ENCODE data around the gene PLXNA4. TPM values are rescaled to one million over a fixed set of nuclear protein-coding genes. Genes with fewer than 3 reads are reported as not detected.
"Not testable (repeated sequence)": the region's sequence is repeated elsewhere in the genome, so short reads cannot be mapped to it uniquely, and the experiment has no call there.

The PLXNA4 gene
- total and polyA plus RNA-seq, 2 experiments from 2014 or later = 7.3 to 33.3 TPM

DNA sequence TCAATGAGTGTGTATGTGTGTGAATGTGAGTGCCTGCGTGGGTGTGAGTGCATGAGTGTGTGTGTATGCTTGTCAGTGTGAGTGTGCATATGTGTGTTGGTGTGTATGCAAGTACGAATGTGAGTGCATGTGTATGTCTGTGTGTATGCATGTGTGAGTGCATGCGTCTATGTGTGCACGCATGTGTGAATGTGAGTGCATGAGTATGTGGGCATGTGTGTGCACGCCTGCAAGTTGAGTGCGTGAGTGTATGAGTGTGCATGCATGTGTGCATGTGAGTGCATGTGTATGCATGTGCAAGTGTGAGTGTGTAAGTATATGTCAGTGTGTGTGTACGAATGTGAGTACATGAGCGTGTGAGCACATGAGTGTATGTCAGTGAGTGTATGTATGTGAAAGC is 399.6 kb downstream of the PLXNA4 start:
- Histone ChIP-seq H3K4me1 (ENCODE audit: low read depth) (peaks cover 4% of the 10 kb centered on the region), H3K4me3 (no peak overlapping the region), H3K9me3 (ENCODE audit: low read depth) (no peaks in the 10 kb centered on the region), H3K27me3 (no peaks in the 10 kb centered on the region), H3K36me3 (peaks cover 11% of the 10 kb centered on the region), H3K27ac (no peak overlapping the region)
- TF ChIP-seq, protein P1, sequence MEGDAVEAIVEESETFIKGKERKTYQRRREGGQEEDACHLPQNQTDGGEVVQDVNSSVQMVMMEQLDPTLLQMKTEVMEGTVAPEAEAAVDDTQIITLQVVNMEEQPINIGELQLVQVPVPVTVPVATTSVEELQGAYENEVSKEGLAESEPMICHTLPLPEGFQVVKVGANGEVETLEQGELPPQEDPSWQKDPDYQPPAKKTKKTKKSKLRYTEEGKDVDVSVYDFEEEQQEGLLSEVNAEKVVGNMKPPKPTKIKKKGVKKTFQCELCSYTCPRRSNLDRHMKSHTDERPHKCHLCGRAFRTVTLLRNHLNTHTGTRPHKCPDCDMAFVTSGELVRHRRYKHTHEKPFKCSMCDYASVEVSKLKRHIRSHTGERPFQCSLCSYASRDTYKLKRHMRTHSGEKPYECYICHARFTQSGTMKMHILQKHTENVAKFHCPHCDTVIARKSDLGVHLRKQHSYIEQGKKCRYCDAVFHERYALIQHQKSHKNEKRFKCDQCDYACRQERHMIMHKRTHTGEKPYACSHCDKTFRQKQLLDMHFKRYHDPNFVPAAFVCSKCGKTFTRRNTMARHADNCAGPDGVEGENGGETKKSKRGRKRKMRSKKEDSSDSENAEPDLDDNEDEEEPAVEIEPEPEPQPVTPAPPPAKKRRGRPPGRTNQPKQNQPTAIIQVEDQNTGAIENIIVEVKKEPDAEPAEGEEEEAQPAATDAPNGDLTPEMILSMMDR (IDR thresholded peaks at IDR 0.05; ENCODE audit: low read depth, low read length) = no peak
- no peak for DNase-seq (ENCODE audit: low read depth in 1 of 2, low spot score in 1 of 2)

DNA sequence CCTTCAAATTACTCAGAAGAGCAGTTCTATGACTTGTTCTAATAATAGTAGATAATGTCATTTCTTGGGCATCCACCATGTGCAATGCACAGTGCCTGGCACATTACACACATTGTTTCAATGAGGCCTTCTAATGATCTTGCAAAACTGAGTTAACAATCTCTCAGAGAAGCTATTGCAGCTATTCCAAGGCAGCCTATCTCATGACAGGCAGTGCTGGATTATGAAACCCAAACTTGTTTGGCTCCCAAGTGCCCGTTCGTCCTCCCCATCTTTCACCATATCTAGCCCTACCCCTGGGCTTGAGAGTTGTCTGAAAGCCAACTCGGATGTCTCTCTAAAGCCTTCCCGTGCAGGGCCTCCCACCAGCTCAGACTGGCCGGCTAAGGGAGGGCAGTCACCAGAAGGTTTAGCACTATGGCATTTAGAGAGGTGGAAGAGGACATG is 405.1 kb downstream of the PLXNA4 start:
- Histone ChIP-seq H3K9me3 (ENCODE audit: low read depth) (no peaks in the 10 kb centered on the region), H3K27ac (no peak overlapping the region), H3K36me3 (peaks cover 7% of the 10 kb centered on the region), H3K4me1 (ENCODE audit: low read depth) (peaks cover 4% of the 10 kb centered on the region), H3K27me3 (no peaks in the 10 kb centered on the region), H3K4me3 (no peak overlapping the region)
- TF ChIP-seq, protein P1 (IDR thresholded peaks at IDR 0.05; ENCODE audit: low read depth, low read length) = no peak
- DNase-seq (ENCODE audit: low read depth in 1 of 2, low spot score in 1 of 2) = peak in 1 of 2 donors; percentile 36

DNA sequence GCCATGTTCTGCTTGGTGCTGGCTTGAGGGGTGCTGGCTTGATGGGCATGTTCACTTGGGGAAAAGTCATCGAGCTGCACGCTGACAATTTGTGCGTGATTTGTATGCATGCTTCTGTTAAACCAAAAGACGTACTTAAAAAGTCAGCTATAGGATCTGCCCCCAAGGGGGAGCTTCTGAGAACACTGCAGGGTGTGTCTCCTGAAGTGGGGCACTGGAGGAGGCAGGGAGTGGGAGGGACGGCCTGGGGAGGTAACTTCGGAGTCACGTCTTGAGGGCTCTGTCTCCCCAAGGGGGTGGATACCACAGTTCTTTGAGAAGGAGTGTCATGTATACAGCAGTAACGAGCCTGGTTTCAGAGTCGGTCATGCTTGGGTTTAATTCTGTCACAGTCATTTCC is 406.5 kb downstream of the PLXNA4 start:
- no peaks in the 10 kb centered on the region for H3K9me3 ChIP-seq (ENCODE audit: low read depth)
- no peak for DNase-seq (ENCODE audit: low read depth in 1 of 2, low spot score in 1 of 2)

DNA sequence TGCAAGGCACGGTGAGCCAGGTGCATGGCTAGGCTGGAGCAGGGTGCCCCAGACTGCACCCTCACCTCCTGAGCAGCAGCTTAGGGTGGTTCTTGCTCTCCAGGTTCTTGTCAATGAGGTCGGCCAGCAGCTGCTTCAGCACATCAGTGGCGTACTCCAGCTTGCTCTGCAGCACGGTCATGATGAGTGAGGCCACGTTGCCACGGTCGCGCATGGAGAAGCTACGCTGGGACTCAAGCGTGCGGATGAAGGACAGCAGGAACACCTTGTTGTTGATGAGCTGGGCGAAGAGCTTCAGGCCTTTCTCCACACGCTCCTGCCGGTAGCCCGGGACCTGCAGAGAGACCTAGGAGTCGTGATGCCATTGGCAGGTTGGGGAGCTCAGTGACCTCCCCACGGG is 408.0 kb downstream of the PLXNA4 start:
- TF ChIP-seq, protein P1 (IDR thresholded peaks at IDR 0.05; ENCODE audit: low read depth, low read length) = no peak
- peaks cover 23% of the 10 kb centered on the region for H3K4me1 ChIP-seq (ENCODE audit: low read depth)
- H3K36me3 ChIP-seq = peaks cover under 1% of the 10 kb centered on the region
- DNase-seq (ENCODE audit: low read depth in 1 of 2, low spot score in 1 of 2) = no peak
- H3K9me3 ChIP-seq (ENCODE audit: low read depth) = no peaks in the 10 kb centered on the region
- no peak overlapping the region for H3K4me3 ChIP-seq
- no peaks in the 10 kb centered on the region for H3K27me3 ChIP-seq
- no peak overlapping the region for H3K27ac ChIP-seq

More for the DNA sequence above, 406.5 kb downstream of the PLXNA4 start:
- Histone ChIP-seq H3K4me1 (ENCODE audit: low read depth) (peaks cover 11% of the 10 kb centered on the region), H3K27me3 (no peaks in the 10 kb centered on the region), H3K4me3 (no peak overlapping the region), H3K27ac (no peak overlapping the region), H3K36me3 (peaks cover 7% of the 10 kb centered on the region)
- TF ChIP-seq, protein P1 (IDR thresholded peaks at IDR 0.05; ENCODE audit: low read depth, low read length) = no peak

DNA sequence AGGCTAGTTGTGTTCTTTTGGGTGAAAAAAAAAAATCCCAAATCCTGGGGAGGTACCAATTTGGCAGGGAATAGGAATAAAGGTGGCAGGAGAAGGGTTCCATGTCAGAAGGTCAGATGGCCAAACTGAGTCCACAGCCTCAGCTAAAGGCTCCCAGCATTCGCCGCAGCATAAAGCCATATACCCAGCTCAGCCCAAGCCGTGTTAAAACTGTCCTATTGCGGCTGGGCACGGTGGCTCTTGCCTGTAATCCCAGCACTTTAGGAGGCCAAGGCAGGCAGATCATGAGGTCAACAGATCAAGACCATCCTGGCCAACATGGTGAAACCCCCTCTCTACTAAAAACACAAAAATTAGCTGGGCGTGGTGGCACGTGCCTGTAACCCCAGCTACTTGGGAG is 410.6 kb downstream of the PLXNA4 start:
- not testable (repeated sequence) for H3K27ac ChIP-seq; H3K27me3 ChIP-seq; H3K9me3 ChIP-seq (ENCODE audit: low read depth); H3K4me3 ChIP-seq; H3K36me3 ChIP-seq; DNase-seq (ENCODE audit: low read depth in 1 of 2, low spot score in 1 of 2)
- peaks cover 39% of the 10 kb centered on the region for H3K4me1 ChIP-seq (ENCODE audit: low read depth)

DNA sequence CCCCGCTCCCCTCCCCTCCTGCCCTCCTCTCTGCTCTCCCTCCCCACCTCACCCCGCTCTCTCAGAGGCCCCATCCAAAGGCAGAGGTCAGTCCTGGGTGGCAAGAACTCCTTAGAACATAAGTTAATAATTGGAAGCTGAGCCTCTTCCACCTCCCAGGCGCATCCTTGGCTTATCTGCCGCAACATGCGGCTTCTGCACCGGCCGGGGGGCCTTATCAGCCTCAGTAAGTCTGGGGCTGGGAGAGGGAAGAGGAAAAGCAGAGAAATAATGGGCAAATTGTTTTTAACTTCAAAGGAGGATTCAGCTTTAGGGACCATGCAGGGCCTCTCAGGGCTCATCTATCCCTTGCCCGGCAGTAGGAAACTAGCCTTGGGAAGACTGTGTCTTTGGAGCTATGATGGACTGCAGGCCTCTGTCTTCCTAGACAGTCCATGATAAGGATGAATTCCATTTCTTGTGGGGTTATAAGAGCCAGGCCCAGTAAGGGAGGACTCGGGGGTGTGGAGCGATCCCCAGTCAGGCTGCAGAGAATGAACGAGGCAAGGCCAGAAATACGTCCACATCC is 411.6 kb downstream of the PLXNA4 start:
- DNase-seq (ENCODE audit: low read depth in 1 of 2, low spot score in 1 of 2) = peak in 1 of 2 donors; percentile 54
- Histone ChIP-seq H3K27ac (peak overlapping the region; percentile 66), H3K9me3 (ENCODE audit: low read depth) (no peaks in the 10 kb centered on the region), H3K36me3 (no peaks in the 10 kb centered on the region), H3K4me1 (ENCODE audit: low read depth) (peaks cover 41% of the 10 kb centered on the region), H3K4me3 (no peak overlapping the region), H3K27me3 (no peaks in the 10 kb centered on the region)
- TF ChIP-seq, protein P1 (IDR thresholded peaks at IDR 0.05; ENCODE audit: low read depth, low read length) = no peak
